Subcutaneous abdominal adipose tissue (tissue), 5 donors: Measurements from ENCODE around the gene CKLF.
"Not testable (repeated sequence)": the region's sequence is repeated elsewhere in the genome, so short reads cannot be mapped to it uniquely, and the experiment has no call there.

Experiments
- H3K27ac ChIP-seq: one replicate; pipeline ENCODE4 v1.7.0; 2013; ENCODE audit warnings: low read depth, mild to moderate bottlenecking, inconsistent platforms, low read length, moderate library complexity
- H3K27me3 ChIP-seq, 5 donors: one replicate each; pipeline ENCODE4 v1.7.0; 2013; ENCODE audit warnings: low read length in 5 of 5, inconsistent platforms in 1 of 5; ENCODE audit not compliant: control insufficient read depth in 5 of 5, insufficient read depth in 4 of 5
- H3K36me3 ChIP-seq, 5 donors: one replicate each; pipeline ENCODE4 v1.7.0; 2013; ENCODE audit warnings: low read length in 5 of 5; ENCODE audit not compliant: control insufficient read depth in 5 of 5, insufficient read depth in 5 of 5
- H3K4me1 ChIP-seq, 5 donors: one replicate each; pipeline ENCODE4 v1.7.0; 2013; ENCODE audit warnings: low read length in 5 of 5, mild to moderate bottlenecking in 3 of 5, moderate library complexity in 1 of 5; ENCODE audit not compliant: control insufficient read depth in 5 of 5, insufficient read depth in 5 of 5
- H3K4me3 ChIP-seq, 5 donors: one replicate each; pipeline ENCODE4 v1.7.0; 2013; ENCODE audit warnings: low read length in 5 of 5, low read depth in 1 of 5
- H3K9ac ChIP-seq, 5 donors: one replicate each; pipeline ENCODE4 v1.7.0; 2013; ENCODE audit warnings: low read length in 5 of 5, mild to moderate bottlenecking in 4 of 5, moderate library complexity in 3 of 5
- H3K9me3 ChIP-seq, 5 donors: one replicate each; pipeline ENCODE4 v1.7.0; 2013; ENCODE audit warnings: low read length in 5 of 5; ENCODE audit not compliant: control insufficient read depth in 5 of 5
- donor health status: healthy.
- donor health status: healthy.
- donor health status: healthy.
- donor health status: healthy.
- donor health status: healthy.

CKLF gene

GRCh38 chr16:66567270-66567669 is 14.9 kb downstream of the CKLF start:
- not testable (repeated sequence) for H3K9me3 ChIP-seq, H3K4me3 ChIP-seq, H3K9ac ChIP-seq, H3K27ac ChIP-seq, H3K4me1 ChIP-seq, H3K27me3 ChIP-seq
- peaks cover 7 to 30% (median 16%) of the 10 kb centered on the region in 5 donors for H3K36me3 ChIP-seq

- Histone ChIP-seq H3K4me1 (peaks cover 0 to 9% (median 0%) of the 10 kb centered on the region in 5 donors), H3K9ac (no peak overlapping the region), H3K9me3 (no peaks in the 10 kb centered on the region)
Measured at GRCh38 chr16:66568355-66568754, 16.0 kb downstream of the CKLF start.

DNA sequence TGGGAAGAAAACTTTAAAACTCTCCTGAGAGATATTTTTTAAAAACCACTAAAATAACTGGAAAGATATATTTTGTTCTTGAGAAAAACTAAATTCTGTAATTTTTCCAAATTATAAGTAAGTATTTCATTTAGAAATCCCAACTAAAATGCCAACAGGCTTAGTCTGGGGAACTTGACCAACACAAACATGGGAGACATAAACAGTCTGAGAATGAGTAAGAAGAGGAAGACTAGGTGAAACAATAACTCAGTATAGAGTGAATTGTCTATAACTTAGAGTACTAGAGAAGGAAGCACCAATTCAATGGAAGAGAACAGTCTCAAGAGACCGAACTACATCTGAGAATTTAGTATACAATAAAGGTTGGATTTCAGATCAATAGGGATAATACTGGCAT is 16.8 kb downstream of the CKLF start:
- H3K9ac ChIP-seq = no peak overlapping the region
- H3K27me3 ChIP-seq = no peaks in the 10 kb centered on the region
- no peaks in the 10 kb centered on the region for H3K9me3 ChIP-seq
- peaks cover 0 to 9% (median 0%) of the 10 kb centered on the region in 5 donors for H3K4me1 ChIP-seq
- H3K36me3 ChIP-seq = peaks cover 0 to 20% (median 15%) of the 10 kb centered on the region in 5 donors
- no peak overlapping the region for H3K4me3 ChIP-seq
- H3K27ac ChIP-seq = no peak overlapping the region

More at GRCh38 chr16:66568355-66568754, 16.0 kb downstream of the CKLF start:
- Histone ChIP-seq H3K4me3 (no peak overlapping the region), H3K27me3 (no peaks in the 10 kb centered on the region), H3K27ac (no peak overlapping the region), H3K36me3 (peaks cover 3 to 27% (median 16%) of the 10 kb centered on the region in 5 donors)

- Histone ChIP-seq H3K4me1 (peaks cover 0 to 9% (median 0%) of the 10 kb centered on the region in 5 donors), H3K4me3 (no peak overlapping the region), H3K9me3 (no peaks in the 10 kb centered on the region), H3K36me3 (peaks cover 0 to 16% (median 15%) of the 10 kb centered on the region in 5 donors), H3K9ac (no peak overlapping the region), H3K27me3 (no peaks in the 10 kb centered on the region), H3K27ac (no peak overlapping the region)
Measured at GRCh38 chr16:66569827-66570405, 17.5 kb downstream of the CKLF start.

GRCh38 chr16:66572356-66572755 is 20.0 kb downstream of the CKLF start:
- Histone ChIP-seq H3K9ac (no peak overlapping the region), H3K27ac (no peak overlapping the region), H3K36me3 (no peaks in the 10 kb centered on the region), H3K4me3 (no peak overlapping the region), H3K4me1 (peaks cover 0 to 12% (median 3%) of the 10 kb centered on the region in 5 donors), H3K9me3 (no peaks in the 10 kb centered on the region), H3K27me3 (no peaks in the 10 kb centered on the region)

DNA sequence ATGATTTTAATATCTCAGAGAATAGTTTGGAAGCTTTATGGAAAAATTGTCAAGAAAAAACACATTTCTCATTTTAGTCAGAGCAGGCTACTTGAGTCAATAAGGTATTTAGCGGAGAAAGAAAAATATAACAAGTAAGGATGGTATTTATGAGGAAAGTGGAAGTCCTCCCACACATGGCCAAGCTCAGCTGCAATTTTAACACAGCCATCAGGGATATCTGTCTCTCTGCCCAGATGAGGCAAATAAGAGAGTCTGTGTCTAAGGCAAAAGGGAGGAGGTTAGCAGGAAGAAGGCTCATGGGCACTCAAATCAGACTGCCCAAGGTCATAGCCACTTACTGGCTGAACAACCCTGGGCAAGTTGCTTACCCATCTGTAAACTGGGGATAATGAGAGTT is 21.7 kb downstream of the CKLF start:
- H3K9ac ChIP-seq = no peak overlapping the region
- no peak overlapping the region for H3K4me3 ChIP-seq
- H3K27ac ChIP-seq = no peak overlapping the region
- H3K4me1 ChIP-seq = peaks cover 2 to 22% (median 17%) of the 10 kb centered on the region in 5 donors
- H3K9me3 ChIP-seq = no peaks in the 10 kb centered on the region
- H3K36me3 ChIP-seq = no peaks in the 10 kb centered on the region
- H3K27me3 ChIP-seq = no peaks in the 10 kb centered on the region

DNA sequence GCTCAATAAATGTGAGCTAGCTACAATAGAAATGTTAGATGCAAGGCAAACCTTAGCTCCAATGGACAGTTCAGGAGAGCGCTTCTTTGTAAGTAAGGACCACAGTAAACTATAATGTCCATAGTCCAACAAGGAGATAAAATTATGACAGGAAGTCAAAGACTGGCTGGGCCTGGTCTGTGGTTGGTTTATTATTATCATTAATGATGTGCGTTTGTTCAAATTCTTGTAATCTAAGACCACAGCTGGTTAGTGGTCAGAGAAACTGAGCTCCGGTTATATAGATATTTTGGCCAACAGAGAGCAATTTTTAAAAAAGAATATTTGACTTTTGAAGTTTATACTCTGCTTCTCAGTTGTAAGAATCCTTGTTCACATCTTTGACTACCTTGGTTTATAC is 22.2 kb downstream of the CKLF start:
- Histone ChIP-seq H3K4me3 (no peak overlapping the region), H3K9ac (no peak overlapping the region), H3K27me3 (no peaks in the 10 kb centered on the region), H3K4me1 (peaks cover 2 to 23% (median 22%) of the 10 kb centered on the region in 5 donors), H3K36me3 (no peaks in the 10 kb centered on the region), H3K27ac (no peak overlapping the region), H3K9me3 (no peaks in the 10 kb centered on the region)

DNA sequence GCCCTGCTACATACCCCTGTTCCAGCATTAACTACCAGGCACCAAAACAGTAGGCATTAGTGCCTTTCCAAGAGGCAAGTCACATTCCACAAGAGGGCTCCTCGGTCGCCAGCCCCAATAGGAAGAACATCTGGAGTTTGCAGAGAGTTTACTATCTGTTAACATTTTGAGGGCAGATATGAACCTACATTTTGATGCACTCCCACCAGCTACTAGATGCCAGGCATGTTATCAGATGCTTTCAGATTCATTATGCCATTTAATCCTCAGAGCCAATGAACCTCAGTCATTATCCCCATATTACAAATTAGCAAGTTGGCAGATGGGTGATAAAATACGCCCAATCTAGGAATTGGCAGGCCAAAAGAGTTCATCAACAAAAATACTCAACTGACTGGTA is 22.7 kb downstream of the CKLF start:
- H3K4me1 ChIP-seq = peaks cover 2 to 23% (median 21%) of the 10 kb centered on the region in 5 donors
- H3K36me3 ChIP-seq = no peaks in the 10 kb centered on the region
- H3K4me3 ChIP-seq = no peak overlapping the region
- no peak overlapping the region for H3K27ac ChIP-seq
- no peaks in the 10 kb centered on the region for H3K27me3 ChIP-seq
- H3K9me3 ChIP-seq = no peaks in the 10 kb centered on the region
- no peak overlapping the region for H3K9ac ChIP-seq

GRCh38 chr16:66576296-66576695 is 23.9 kb downstream of the CKLF start:
- H3K9ac ChIP-seq = no peak overlapping the region
- H3K4me1 ChIP-seq = peaks cover 9 to 33% (median 31%) of the 10 kb centered on the region in 5 donors
- no peaks in the 10 kb centered on the region for H3K27me3 ChIP-seq
- H3K4me3 ChIP-seq = no peak overlapping the region
- no peaks in the 10 kb centered on the region for H3K36me3 ChIP-seq
- no peaks in the 10 kb centered on the region for H3K9me3 ChIP-seq
- no peak overlapping the region for H3K27ac ChIP-seq

DNA sequence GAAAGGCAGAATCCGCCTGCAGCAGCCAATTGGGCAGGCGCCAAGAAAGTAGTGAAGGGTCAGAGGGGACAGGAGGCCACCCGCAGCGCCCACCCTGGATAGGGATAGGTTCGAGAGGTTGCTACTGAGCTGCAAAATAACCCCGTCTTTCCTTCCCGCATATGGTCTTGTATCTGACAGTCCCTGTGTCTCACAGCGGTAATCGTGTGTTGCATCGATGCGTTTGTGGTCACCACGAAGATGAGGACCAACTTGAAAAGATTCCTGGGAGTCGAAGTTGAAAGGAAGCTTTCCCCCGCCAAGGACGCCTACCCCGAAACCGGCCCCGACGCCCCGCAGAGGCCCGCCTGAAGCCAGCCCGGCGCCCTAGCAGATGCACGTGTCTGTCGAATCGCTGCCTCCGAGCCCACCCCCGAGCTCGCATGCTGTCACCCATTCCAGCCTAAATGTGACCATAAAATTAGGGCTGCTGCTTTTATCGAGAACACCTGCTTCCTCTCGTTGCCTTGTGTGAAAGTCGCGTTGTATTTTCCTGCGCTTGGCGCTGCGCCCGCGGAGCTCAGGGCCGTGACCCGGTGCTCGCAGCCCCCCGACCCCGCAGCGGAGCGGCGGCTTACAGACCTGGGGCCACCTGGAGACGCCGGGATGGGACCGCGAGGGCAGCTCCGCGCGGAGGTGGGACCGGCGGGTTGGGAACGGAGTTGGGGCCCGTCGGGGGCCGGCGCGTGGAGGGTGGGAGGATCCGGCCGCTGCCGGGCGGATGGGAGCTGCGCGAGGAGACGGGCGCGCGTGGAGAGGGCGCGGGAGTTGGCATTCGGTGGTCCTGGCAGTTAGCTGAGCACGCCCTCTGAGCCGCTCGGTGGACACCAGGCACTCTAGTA is 26.5 kb downstream of the CKLF start, which contains the start of gene CMTM2:
CMTM2 (plus strand) TSS at position 813 of the 881 bp plus-strand sequence. CDS start 145 bp downstream, outside the sequence.
- Histone ChIP-seq H3K27ac (peak within 1 kb of the TSS; percentile 53), H3K27me3 (no peaks in the 10 kb centered on the region), H3K4me1 (peaks cover 11 to 43% (median 38%) of the 10 kb centered on the region in 5 donors), H3K36me3 (no peaks in the 10 kb centered on the region), H3K9me3 (no peaks in the 10 kb centered on the region), H3K9ac (peak within 1 kb of the TSS in 2 of 5 donors; percentile 30 to 36), H3K4me3 (peak within 1 kb of the TSS; percentile 40 to 61 (median 46))
